DND-41 (cell line): ENCODE data around the gene SP100.

Experiments
- EZH2 ChIP-seq: IDR thresholded peaks from 3 replicates; pipeline ENCODE4 v1.6.1; 2012; ENCODE audit warnings: borderline replicate concordance, low read depth, mild to moderate bottlenecking, moderate library complexity, low read length, inconsistent platforms; ENCODE audit not compliant: severe bottlenecking
- TF ChIP-seq, protein P1 (sequence below): IDR thresholded peaks from 2 replicates; pipeline ENCODE4 v1.5.1; 2012; ENCODE audit warnings: borderline replicate concordance, low read length, moderate library complexity, mild to moderate bottlenecking; ENCODE audit not compliant: poor library complexity, severe bottlenecking; ENCODE audit errors: extremely low read depth

DNA sequence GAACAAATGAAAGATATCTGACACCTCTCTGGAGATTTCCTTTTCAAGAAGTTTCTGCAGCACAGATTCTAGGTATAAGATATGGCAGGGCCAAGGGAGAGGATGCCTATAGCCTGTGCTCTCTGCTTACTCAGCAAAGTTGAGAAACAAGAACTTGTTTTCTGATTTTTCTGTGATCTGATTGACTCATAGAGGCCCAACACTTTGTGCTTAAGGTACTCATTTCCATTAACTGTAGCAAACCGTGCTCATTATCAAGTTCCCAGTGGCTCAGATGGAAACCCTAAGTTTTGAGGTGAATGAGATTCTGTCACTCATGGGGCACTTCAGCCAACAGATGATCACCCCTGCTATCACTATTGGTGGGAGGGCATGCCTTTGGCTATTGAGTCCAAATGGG, 124.3 kb downstream of the SP100 start:
- TF ChIP-seq, protein P1, sequence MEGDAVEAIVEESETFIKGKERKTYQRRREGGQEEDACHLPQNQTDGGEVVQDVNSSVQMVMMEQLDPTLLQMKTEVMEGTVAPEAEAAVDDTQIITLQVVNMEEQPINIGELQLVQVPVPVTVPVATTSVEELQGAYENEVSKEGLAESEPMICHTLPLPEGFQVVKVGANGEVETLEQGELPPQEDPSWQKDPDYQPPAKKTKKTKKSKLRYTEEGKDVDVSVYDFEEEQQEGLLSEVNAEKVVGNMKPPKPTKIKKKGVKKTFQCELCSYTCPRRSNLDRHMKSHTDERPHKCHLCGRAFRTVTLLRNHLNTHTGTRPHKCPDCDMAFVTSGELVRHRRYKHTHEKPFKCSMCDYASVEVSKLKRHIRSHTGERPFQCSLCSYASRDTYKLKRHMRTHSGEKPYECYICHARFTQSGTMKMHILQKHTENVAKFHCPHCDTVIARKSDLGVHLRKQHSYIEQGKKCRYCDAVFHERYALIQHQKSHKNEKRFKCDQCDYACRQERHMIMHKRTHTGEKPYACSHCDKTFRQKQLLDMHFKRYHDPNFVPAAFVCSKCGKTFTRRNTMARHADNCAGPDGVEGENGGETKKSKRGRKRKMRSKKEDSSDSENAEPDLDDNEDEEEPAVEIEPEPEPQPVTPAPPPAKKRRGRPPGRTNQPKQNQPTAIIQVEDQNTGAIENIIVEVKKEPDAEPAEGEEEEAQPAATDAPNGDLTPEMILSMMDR: no peak
- TF ChIP-seq EZH2: no peak
